HG02943 (cell line): ENCODE measurements around the gene WNT4.

Source experiments
- ATAC-seq: cut with Tn5 transposase; IDR thresholded peaks from one replicate; pipeline ENCODE4 v1.9.1; 2021; ENCODE audit warnings: mild to moderate bottlenecking, low read depth, moderate library complexity; ENCODE audit not compliant: unreplicated experiment

Gene WNT4

GRCh38 chr1:22164841-22165808 is 22.2 kb upstream of the WNT4 start:
- ATAC-seq = no peak

GRCh38 chr1:22163564-22163963 is 20.7 kb upstream of the WNT4 start:
- no peak for ATAC-seq

- ATAC-seq = no peak
Measured at GRCh38 chr1:22163137-22163536, 20.2 kb upstream of the WNT4 start.

GRCh38 chr1:22159891-22160290 is 17.0 kb upstream of the WNT4 start:
- ATAC-seq = no peak

- no peak for ATAC-seq
Measured at GRCh38 chr1:22158654-22159053, 15.8 kb upstream of the WNT4 start.

GRCh38 chr1:22157359-22157966 is 14.6 kb upstream of the WNT4 start:
- no peak for ATAC-seq

GRCh38 chr1:22155517-22155916 is 12.6 kb upstream of the WNT4 start:
- ATAC-seq = no peak

- ATAC-seq = no peak
Measured at GRCh38 chr1:22154626-22155025, 11.7 kb upstream of the WNT4 start.

- ATAC-seq = no peak
Measured at GRCh38 chr1:22153660-22154437, 11.0 kb upstream of the WNT4 start.

- ATAC-seq = no peak
Measured at GRCh38 chr1:22150923-22151322, 8.0 kb upstream of the WNT4 start.

GRCh38 chr1:22142315-22143064 is 407 bp downstream of the WNT4 start:
- no peak for ATAC-seq

- ATAC-seq = no peak
Measured at GRCh38 chr1:22141554-22142314, 1.2 kb downstream of the WNT4 start.

GRCh38 chr1:22140694-22141093 is 2.2 kb downstream of the WNT4 start:
- ATAC-seq = no peak

- no peak for ATAC-seq
Measured at GRCh38 chr1:22139817-22140216, 3.1 kb downstream of the WNT4 start.

GRCh38 chr1:22139066-22139594 is 3.8 kb downstream of the WNT4 start:
- ATAC-seq = no peak

- ATAC-seq = no peak
Measured at GRCh38 chr1:22137004-22137720, 5.7 kb downstream of the WNT4 start.

GRCh38 chr1:22133931-22134324 is 9.0 kb downstream of the WNT4 start:
- no peak for ATAC-seq

GRCh38 chr1:22133247-22133930 is 9.5 kb downstream of the WNT4 start:
- ATAC-seq = no peak
